CD1c-positive myeloid dendritic cell (primary cell): ENCODE data around the gene CLP1.
"Not testable (repeated sequence)": the region's sequence is repeated elsewhere in the genome, so short reads cannot be mapped to it uniquely, and the experiment has no call there.

ENCODE experiments used
- DNase-seq: peaks from one replicate; pipeline ENCODE4 v3.0.0-alpha.2; 2016; ENCODE audit errors: extremely low spot score

Gene CLP1

DNA sequence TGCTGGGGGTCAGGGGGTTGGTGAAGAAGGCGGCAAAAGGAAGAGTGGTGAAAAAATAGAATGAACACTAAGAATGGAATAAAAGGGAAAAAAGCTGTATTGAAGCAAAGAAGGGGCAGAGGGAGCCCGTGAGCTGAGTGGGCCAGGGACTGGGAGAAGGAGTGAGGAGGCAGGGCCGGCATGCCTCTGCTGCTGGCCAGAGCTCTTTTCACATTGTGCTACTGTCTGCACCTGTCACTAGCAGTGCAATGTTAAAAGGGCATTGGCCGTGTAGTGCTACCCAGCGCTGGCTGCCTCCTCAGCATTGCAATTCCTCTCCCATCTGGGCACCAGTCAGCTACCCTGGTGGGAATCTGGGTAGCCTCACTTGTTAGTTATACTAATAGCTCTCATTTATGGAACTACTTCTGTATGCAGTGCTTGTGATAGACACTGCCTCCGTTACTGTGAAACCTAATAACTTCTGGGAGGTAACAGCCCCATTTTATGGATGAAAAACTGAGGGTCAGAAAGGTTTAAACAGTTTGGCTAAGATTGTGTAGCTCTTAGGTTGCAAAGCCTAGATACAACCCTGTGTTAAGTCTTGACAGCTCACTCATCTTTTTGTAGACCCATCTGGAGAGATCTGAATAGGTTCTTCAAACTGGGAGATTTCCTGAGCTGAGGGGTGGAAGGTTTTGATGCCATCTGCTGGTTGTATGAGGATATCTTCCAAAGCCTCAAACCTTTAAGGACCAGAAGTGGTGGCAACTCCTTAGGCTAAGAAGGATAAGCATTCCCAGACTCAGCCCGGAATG lies 16.4 kb upstream of the CLP1 start:
- DNase-seq, result peak; percentile 60

DNA sequence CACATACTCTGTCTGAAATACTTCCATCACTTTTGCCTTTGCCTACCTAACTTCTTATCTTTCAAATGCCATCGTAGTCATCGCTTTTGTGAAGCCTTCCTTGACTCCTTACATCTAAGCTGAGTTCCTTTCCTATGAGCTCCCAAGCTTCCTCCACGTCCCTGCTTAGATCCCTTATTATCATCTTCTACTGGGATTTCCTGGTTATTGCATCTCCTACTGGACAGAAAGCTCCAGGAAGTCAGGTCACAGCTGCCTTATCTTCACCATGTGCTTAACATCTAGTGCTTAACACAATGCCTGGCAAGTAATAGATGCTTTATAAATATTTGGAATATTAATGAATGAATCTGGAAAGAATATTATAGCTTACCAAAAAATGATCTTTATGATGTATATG lies 13.8 kb upstream of the CLP1 start:
- DNase-seq, result no peak

DNA sequence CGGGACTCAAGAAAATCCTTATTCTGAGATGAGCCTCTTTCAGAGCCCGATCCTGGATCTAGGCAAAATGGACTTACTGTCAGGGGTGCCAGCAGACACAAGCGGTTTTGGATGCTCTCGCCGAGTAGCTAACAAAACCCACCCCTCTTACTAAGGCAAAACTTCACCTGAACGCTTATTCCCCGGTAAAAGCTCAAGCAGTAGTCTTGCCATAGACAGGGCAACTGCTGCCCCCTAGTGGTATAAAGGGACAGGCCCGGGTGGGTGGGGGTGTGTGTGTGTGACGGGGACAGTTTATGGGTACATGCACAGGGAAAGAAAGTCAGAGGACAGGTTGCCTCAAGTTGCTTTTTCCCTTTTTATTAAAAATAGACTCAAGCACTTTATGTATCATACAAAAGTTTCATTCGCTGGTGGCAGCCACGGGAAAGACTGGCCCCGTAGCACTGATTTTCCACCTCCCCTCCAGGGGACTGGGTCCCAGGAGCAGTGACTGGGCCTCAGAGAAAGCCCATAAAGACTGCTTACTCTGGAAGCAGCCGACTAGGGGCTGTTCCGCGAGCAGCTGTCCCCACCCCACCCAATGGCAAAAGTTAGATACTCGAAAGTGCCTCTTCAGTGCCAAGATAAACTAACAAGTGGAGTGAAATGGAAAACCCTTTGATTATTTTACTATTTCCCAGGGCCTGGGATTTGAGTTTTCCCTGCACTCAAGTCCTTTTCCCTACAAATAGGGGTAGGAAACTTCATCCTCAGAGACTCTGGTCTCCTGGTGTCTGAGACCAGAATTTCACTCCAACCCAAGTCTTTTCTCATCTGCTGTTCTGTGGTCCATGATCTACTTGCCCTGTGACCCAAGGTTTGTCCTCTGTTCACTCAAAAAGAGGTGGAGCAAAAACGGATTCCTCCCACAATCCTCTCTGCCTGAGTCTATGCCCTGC lies 12.5 kb upstream of the CLP1 start:
- peak; percentile 85 for DNase-seq

DNA sequence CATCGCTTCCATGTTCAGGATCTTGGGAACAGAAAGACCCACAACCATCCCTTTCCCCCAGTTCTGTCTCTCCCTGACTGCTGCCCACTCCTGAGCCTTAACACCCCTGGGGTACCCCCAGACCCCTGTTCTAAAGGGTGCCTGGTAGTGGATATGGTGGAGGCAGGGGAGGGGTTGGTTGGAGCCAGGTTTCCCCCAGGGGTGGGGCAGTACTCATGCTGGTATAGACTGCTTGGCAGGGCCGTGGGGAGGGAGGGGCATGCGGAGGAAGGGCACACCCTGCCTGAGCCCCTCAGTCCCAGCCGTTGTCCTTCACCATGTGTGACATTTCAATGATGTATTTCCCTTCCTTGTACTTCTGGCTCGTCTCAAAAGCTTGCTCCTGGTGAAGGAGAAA lies 11.9 kb upstream of the CLP1 start:
- no peak for DNase-seq

DNA sequence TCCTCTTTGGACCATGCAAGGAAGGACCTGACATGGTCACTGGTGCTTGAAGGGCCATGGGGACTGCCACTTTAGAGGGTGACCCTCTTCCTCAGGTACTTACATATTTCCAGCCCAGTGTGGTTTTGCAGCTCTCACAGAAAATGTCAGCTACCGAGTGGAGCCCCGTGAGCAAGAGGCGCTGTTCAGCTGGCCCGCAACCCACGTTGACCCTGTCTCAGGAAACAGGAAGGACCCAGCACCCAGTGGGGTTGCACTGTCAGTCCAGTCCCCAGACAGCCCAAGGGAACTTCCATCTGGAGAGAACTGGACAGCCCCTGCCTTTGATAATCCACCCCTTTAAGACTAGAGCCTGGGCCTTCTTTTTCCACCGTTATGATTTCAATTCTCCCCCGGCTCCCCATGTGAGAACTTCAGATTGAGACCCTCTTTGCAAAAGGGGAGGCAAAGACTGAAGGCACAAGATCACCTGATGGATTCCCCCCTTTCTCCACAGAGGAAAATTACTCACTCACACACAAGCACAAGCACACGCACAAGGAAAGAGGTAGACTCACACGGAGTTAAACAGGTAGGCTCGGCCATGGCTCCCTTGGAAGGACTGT lies 11.3 kb upstream of the CLP1 start:
- DNase-seq, result peak; percentile 81

DNA sequence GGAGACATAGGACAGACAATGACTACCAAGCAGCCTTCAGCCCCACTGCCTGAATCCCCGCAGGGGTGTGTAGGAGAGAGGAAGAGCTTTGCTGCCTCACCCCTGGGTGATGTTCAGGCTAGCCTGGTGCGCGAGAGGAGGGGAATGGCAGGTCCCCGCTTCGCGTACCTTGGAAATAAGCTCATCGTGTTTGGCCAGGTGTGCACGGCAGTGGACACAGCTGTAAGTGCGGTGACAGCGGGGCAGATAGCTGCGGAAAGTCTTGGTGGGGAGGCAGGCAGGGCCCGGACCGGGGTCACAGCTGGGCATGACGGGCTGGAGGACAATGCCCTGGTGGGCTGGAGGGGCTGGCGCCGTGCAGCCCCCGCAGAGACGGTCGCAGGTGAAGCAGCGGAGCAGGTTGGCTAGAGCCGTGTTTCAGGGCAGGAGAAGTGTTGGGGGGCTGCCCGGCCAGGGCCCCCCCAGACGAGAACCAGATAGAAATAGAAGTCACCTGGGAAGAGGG lies 10.7 kb upstream of the CLP1 start:
- no peak for DNase-seq

DNA sequence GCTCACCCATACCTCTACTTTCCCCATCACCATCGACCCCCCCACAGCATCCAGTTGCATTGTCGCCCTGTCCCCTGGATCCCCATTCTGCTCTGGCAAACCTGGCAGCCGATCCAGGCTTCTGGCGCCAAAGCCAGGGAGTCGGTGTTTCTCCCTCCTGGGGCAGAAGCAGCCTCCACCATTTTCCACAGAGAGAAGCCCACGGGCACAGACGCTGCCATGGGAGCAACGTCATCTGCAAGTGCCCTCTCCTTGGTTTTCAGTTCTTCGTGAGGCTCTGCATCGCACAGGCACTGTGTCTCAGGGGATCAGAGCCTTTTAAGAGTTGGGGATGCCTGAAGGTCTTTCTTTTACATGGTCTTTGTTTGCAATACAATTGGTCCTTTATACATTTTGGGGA lies 10.2 kb upstream of the CLP1 start:
- DNase-seq, result no peak

DNA sequence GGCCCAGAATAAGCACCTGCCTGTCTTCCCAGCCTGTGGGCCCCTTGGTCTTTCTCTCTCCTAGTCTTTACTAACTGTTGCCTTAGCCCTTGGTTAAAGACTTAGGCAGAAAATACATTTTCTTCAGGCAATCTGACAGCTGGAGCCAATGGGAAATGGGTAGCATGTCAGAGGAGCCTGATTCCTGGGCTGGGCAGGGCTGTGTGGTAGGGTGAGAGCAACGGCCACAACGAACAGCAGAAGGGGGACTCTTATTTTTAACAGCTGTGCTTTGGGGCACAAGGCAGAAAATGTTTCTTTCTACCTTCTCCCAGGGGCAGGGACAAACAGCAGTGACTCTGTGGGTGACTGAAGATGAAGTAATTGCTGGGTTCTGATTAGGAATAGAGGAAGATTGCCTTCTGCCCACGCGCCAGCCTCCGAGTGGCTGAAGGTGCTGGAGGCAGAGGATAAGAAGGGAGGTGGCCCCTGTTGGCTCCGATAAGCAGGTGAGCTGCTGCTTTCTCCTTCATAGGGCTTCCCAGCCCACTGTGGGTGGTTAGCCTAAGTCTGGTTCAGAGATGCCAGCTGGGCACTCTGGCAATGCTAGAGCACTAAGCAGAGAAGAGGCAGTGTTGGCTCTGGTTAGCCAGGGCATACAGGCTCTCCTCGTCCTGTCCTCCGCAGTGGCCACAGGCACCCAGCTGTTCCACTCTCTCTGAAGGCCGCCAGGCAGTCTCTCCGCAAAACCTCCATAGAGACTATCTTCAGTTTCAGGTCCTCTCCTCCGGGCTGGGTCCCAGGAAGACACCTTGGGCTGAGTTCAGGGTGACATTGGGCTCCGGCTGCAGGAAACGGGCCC lies 9.4 kb upstream of the CLP1 start:
- peak; percentile 83 for DNase-seq

DNA sequence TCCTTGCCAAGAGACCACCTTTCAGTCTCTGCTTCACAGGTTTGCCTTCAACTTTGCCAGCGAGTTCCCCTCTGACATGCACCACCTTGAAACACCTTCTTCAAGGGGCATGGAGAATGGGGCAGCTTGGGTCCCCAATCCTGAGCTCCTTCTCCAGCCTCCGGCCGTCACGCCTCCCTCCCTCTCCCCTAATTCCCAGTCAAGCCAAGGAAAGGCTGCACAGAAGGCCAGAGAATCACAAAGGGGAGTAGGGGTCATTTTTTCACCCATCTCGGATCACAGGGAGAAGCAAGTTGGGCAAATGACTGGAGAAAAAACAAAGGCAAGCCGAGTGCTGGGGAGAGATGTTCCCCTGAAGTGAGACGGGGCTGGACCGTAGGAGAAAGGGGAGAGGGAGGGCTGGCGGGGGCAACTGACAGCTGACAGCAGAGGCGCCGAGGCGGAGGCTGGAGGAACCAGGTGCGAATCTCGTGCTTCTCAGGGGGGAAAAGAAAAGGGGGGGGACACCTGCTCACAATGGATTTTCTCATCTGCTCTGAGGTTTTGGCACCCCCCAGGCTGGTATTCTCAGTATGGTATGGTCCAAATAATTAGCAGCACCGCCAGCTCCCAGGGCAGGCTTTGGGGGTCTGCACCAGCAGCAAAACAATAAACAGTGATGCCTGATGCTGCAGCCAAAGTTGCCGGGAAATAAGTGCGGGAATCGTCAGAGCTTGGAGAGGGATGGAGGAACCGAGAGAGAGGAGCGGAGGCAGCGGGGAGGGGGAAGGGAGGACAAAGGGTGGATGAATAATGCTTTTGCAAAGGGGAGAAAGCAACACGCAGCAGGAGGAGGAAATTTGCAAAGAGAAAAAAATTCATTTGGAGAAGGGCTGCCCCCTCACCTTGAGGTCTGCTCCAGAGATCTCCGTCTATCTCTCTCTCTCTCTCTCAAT lies 8.5 kb upstream of the CLP1 start:
- peak; percentile 57 for DNase-seq

DNA sequence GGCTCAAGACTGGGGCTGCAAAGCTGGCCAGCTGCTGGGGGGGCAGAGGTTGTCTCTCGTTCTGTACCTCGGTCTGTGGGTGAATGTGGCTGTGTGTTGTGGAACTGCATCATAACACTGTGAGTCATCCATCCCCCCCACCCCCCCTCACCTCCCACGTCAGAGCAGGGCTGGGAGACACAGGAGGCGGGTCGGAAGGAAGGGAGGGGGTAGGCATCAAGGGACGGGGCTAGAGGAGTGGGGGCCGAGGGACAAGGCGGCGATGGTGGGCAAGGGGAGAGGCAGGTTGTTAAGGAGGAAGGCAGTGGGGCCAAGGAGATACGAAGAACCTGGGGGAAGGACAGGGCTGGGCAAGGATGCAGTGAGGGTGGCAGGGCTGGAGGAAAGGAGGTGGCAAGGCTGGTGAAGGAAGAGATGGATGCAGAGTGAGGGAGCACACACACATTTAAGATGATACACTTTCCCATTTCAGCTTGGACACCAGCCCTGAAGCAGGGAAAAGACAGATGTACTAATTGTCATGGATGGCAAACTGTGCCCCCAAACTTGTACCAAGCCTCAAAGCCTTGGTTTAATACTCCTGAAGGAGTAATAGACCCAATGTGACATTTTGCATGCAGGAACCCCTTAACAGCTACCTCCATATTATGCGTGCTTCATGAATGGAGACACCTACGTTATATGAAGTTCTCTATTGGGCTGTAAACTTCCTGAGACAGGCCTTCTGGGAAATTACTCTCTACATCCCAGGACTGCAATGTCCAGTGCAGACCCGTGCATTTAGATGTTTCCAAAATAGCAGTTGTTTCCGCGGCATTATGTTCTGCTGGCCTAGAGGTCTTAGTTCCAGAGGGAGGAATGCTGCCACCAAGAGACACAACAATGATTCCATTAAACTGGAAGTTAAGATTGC lies 7.5 kb upstream of the CLP1 start, which contains the start of gene YPEL4:
Gene YPEL4 (minus strand): TSS at position 87 of the 913 bp plus-strand sequence. CDS start 2,805 bp downstream, outside the sequence.
- peak; percentile 76 for DNase-seq

DNA sequence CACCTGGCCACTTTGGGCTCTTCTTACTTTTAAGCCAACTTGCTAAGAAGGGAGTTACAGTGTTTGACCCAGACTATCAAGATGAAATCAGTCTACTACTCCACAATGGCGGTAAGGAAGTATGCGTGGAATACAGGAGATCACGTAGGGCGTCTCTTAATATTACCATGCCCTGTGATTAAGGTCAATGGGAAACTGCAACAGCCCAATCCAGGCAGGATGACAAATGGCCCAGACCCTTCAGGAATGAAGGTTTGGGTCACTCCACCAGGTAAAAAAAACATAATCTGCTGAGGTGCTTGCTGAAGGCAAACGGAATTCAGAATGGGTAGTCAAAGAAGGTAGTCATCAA lies 6.8 kb upstream of the CLP1 start:
- no peak for DNase-seq

DNA sequence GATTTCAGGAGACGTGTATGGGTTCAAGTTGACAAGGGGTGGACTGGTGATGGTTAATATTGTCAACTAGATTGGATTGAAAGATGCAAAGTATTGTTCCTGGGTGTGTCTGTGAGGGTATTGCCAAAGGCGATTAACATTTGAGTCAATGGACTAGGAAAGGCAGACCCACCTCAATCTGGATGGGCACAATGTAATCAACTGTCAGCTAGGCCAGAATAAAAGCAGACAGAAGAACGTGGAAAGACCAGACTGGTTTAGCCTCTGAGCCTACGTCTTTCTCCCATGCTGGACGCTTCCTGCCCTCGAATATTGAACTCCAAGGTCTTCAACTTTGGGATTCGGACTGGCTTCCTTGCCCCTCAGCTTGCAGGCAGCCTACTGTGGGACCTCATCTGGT lies 6.2 kb upstream of the CLP1 start:
- no peak for DNase-seq

DNA sequence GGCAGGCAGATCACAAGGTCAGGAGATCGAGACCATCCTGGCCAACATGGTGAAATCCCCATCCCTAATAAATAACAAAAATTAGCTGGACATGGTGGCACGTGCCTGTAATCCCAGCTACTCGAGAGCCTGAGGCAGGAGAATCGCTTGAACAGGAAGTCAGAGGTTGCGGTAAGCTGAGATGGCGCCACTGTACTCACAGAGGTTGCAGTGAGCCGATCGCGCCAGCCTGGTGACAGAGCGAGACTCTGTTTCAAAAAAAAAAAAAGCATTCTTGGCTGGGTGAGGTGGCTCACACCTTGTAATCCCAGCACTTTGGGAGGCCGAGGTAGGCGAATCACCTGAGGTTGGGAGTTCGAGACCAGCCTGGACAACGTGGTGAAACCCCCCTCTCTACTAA lies 5.3 kb upstream of the CLP1 start:
- DNase-seq, result not testable (repeated sequence)

DNA sequence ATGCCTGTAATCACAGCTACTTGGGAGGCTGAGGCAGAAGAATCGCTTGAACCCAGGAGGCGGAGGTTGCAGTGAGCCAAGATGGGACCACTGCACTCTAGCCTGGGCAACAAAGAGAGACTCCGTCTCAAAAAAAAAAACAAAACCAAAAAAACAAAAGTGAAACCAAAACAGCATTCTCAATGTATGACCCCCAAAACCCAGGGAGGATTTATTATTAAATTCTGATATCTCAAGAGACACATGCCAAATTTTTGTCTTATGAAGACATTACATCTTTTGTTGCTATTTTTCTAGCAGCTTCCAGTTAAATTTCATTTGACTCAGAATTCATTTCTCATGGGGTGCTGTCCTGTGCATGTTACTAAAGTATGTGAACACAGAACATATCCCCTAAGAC lies 4.9 kb upstream of the CLP1 start:
- DNase-seq, result no peak

DNA sequence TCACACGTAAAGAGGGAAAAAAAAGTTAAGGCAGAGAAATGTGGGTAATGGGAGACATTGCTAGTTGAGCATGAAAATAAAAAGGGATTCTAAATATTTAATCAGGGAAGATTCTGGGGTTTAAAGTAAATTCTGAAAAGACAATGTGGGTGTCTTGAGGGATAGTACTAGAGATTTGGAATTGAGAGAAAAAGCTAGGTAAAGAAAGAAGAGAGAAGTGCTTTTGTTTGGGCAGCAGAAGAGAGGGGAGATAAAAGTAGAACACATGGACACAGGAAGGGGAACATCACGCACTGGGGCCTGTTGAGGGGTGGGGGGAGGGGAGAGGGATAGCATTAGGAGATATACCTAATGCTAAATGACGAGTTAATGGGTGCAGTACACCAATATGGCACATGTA lies 4.4 kb upstream of the CLP1 start:
- no peak for DNase-seq

DNA sequence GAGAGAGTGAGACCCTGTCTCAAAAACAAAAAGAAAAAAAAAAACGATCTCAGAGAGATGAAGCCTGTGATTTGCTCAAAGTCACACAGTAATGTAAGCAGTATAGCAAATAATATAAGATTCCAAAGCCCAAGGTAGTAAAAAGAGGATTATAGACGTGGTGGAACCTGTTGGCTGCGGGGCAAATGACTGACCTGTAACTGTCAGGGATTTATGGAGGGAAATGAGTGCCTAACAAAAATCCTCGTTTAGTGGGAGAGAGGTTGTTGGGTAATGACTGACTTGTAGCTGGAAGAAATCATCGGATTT lies 723 bp upstream of the CLP1 start:
- no peak for DNase-seq

DNA sequence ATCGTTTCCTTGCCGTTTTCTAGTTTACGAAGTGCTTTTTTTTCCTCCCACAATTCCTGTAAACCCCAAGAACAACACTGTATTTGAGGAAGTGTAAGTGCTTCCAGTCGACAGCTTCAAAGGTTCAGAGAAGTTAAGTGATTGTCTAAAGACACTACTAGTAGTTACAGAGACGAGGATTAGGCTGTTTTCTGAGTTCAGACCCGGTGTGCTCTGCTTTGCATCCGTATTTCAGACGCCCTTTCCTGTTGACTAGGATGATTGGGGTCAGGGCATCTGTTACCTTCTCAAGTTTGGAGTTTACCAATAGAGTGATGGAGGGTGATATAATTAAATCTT lies 430 bp downstream of the CLP1 start:
- peak; percentile 40 for DNase-seq

DNA sequence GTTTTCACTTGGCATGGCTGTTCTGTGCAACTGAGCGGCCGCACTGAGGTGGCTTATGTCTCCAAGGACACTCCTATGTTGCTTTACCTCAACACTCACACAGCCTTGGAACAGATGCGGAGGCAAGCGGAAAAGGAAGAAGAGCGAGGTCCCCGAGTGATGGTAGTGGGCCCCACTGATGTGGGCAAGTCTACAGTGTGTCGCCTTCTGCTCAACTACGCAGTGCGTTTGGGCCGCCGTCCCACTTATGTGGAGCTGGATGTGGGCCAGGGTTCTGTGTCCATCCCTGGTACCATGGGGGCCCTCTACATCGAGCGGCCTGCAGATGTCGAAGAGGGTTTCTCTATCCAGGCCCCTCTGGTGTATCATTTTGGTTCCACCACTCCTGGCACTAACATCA lies 2.1 kb downstream of the CLP1 start:
- DNase-seq, result no peak

DNA sequence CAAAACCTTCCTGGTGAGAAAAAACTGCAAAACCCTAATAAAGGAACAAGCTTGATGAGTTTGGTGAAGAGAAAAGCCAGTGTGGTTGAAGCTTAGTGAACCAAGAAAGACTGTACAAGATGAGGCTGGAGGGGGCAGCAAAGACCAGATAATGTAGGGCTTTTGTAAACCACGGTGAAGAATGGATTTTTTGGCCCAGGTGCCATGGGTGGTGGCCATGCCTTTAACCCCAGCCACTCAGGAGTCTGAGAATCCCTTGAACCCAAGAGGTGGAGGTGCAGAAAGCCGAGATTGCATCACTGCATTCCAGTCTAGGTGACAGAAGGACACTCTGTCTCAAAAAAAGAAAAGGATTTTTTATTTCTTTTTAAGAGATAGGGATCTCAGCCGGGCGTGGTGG lies 5.3 kb downstream of the CLP1 start:
- no peak for DNase-seq

DNA sequence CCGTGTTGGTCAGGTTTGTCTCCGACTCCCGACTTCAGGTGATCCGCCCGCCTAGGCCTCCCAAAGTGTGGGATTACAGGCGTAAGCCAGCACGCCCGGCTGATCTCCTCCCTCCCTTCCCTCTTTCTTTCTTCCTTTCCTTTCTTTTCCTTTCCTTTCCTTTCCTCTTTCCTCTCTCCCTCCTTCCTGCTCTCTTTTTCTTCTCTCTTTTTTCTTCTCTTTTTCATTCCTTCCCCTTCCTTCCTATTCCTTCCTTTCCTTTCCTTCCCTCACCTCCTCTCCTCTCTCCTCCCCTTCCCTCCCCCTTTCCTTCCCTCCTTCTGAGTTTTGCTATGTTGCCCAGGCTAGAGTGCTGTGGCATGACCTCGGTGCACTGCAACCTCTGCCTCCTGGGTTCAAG lies 6.4 kb downstream of the CLP1 start:
- DNase-seq, result no peak
